Superior temporal gyrus (tissue), 1 donor: ENCODE data around the gene ZNF800.

Experiments used
- DNase-seq: peaks from one replicate; pipeline ENCODE4 v3.0.0-alpha.2; 2016; ENCODE audit errors: extremely low spot score

The ZNF800 gene

DNA sequence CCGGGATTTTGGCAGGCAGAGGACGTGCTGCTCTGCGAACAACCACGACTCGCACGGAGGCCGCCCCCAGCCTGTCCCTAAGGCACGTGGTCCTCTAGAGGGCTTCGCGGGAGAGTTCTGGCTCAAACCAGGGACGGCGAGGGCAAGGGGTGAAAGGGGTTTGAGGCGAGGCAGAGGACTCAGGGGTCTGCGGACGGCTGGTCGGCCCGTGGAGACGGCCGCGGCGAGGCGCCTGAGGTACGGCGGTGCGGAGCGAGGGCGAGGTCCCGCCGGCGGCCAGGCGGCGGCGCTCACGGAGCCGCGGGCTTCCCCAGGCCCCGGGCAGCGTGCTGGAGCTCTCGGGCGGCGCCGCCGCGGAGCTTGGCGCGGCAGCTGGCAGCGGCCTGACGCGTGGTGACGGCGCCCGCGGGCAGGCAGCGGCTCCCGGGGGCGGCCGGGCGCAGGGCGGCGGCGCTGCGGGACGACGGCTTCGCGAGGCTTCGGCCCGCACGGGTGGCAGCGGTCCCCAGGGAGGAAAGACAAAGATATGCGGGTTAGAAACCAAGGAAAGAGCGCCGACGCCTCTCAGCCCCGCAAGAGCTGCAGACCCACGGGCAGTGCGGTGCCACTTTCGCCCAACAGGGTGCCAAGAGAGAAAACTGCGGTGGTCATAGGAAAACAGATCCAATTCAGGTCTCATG lies 44.8 kb downstream of the ZNF800 start:
- no peak for DNase-seq

DNA sequence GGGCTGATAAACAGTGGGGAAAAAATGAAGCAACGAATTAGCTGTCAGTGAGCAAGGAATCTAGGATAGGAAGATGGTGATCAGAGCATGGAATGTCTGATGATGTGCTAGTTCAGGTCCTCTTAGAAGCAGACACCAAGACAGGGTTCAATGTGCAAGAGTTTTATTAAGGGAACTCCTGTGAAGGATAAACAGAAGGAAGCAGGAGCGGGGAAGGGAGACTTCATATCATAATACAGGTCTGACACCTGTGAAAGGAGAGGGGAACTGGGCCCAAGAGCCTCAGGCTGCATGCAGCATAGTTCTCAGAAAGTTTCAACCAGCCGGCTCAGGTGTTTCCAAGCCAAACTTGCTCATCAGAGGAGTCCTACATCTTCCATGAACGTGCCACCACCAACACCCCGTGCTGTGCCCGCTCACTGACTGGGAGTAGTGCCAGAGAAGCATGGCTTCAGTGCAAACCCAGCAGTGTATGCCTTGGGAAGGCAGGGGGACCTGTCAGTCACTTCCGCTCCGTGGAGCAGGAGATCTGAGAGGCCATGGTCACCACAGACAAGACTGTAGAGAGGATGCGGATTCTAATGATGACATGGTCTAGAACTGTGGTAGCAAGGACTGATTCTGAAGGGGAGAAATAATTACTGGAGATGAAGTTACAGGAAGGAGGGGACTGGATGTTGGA lies 45.8 kb downstream of the ZNF800 start:
- no peak for DNase-seq

DNA sequence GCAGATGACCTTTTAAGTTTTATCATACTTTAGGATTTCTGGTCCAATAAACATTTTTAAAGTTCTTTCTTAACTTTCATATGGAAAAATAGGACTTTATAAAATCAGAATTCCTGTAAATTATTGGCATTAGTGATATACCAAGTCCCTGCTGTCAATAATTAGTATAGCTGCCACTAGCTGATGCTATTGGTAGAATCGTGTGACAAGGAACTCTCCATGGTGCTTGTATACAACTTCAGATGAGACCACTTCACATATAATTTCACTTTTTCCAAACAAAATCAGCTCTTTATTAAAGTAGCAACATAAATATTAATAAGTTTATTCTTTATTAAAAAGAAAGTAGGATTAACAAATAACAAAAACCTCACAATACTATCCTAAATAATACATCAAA lies 49.9 kb downstream of the ZNF800 start:
- no peak for DNase-seq

DNA sequence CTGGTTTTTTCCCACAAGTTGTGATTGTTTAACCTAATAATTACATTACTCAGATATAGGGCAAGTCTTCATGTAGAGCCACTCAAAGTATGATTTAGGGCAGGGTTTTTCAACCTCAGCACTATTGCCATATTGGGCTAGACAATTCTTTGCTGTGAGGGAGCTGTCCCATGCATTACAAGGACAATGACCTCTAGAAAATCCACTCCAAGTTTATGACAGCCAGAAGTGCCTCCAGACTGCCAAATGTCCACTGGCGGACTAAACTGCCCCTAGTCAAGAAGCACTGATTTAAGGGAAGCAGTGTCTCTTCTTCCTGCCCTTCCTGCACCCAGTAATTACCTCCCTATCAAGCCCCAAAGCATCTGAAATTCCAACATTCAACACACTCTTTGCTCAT lies 54.4 kb downstream of the ZNF800 start:
- no peak for DNase-seq

DNA sequence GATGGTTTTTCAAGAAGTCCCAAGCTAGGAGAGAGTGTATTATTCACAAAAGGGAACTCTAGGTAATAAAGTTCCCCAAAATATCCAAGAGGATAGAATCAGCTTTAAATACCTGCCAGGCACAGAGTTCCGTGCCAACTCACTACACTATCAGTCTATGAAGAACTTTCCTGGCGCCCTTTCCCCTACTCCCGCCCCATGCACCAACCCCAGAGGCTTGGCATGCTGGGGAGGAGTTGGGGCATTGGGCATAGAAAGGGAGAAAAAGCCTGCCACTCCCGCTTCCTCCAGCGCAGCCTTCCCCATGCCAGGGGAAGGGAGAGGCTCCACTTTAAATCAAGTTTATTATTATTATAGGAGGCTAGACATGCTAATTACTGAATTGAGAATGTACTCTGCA lies 54.9 kb downstream of the ZNF800 start:
- no peak for DNase-seq

DNA sequence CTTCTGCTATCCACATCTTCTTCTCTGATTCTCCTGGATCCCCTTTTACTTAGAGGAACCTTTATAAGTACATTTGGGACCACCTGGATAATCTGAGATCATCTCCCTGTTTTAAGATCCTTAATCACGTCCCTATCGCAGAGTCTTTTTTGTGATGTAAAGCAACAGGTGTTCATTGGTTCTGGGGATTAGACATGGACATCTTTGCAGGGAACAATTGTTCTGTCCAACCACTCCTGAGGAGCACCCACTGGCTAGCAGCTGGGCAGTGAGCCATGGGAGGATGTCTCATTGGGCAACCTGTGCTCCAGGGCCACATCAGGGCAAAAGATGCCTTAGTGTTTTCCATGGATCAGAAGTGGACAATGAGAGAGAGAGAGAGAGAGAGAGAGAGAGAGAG lies 56.0 kb downstream of the ZNF800 start:
- no peak for DNase-seq

DNA sequence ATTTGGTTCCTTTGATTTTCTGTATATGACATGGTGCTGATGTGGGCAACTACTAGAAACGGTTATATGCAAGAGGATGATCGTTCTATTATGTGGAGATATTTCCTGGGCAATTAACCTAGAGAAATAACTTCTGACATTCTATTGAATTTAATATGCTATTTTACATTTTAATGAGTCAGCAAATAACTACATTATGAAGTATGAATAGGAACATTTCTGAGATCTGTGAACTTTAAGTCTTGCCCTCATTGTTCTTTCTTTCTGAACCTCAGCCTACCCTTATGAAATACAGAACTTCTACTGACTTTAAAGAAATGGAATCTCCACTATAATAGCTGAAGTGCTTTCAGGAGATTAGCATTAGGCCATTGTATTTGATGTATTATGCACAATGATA lies 59.6 kb downstream of the ZNF800 start:
- no peak for DNase-seq

DNA sequence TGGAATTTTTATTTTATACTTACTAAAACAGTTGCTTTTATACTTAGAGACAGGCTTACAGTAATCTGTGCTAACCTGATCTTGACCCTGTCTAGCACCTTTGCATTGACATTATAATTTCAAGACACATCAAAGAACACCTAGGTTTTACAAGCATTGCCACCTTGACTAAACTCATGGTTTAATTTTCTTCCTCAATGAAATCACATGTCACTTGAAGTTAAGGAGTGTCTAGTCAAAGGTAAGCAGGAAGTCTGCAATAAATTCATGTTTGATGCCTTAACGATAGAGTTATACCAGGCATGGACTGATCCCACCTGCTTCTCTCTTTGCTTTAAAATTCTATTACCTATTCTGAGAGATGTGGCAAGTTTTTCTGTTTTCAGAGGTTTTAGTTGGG lies 62.4 kb downstream of the ZNF800 start:
- DNase-seq: no peak

DNA sequence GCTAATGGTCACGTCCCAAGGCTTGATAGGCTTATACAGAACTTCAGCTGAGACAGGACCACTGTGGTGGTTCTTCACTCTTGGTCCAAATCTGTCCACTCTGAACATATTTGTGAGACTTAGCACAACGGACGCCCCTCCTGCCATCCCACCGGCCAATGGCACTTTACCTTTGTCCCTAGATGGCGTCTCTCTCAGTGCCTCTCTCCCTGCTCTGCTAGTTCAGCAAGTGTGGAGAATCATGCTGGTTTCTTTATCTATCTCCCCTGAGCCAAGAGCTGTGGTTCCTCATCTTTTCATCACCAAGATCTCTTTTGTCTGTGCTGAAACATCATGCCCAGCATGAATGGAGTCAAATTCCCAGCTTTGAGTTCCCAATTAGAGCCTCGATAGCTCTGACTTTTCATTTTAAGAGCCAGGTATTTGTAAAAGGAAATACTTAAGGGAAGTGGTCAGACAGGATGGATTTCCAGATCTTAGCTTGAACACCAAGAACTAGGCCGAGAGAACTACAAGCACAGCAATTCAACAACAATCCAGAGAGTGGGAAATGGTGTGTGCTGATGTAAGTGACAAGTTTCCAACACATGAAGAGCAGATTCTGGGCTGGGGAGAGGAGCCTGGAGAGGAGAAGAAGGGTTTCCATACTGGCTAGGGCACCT lies 69.5 kb downstream of the ZNF800 start:
- no peak for DNase-seq

DNA sequence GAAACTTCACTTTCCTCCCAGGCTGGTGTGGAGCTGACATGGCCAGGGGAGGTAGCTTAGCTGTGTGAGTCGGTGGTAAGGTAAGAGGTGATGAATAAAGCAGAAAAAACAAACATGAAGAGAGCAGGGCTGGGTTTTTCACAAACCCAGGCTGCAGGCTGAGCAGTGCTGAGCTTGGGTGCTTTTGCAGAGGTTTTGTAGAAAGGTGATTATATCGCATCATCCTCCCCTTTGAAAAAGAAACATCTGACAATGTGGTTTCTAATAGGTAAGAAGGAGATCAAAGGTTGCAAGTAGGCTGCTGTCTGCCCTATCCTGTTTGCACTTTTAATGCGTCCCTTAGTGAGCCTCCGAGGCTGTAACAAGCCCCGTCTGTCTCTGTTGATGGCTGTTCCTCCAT lies 70.2 kb downstream of the ZNF800 start:
- DNase-seq: no peak

DNA sequence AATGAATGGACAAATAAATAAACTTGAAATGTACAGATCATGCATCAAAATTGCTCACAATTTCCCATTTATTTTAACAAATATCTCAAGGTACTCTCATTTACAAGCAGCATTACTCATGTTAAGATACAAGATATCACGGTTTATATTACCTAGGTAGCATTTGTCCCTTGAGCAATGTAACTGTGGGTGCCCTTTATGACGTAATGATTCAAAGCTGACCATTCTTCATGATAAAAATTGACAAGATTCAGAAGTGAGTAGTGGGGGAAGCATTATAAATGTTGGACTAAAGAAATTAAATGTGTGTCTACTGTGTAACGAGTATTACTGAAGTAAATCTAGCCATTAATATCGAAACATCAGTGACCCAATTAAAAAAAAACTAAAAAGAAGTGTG lies 71.5 kb downstream of the ZNF800 start:
- no peak for DNase-seq
